ENCODE results near the gene MBTD1. TPM values are rescaled to one million over a fixed set of nuclear protein-coding genes. Genes with fewer than 3 reads are reported as not detected.

MBTD1 gene
- total and polyA plus RNA-seq, 2 experiments from 2014 or later, result 19.1 to 63.9 TPM

DNA sequence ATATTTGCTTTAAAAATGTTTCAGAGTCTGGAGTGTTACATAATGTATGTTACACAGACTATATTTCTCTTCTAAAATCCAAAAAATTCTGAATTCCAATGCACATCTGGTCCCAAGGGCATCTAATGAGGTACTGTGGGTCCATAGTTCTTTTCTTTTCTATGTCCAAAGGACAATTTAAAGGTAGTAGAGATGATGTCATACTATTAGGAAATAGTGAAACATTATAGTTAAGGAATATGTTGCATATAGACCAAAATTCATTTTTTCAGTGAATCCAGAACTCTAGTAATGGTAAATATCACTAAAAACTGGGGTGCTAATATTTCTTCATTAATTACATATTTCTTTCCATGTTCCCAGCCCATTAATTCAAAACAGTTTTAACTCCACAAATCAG lies 70.7 kb downstream of the MBTD1 start:
- H3K27ac ChIP-seq (ENCODE audit: low read depth), result no peak overlapping the region
- no peak overlapping the region for H2AFZ ChIP-seq
- no peak overlapping the region for H3K27ac Mint-ChIP-seq
- peaks cover 50% of the 10 kb centered on the region for H3K36me3 ChIP-seq (ENCODE audit: insufficient read depth)
- no peaks in the 10 kb centered on the region for H3F3A ChIP-seq (replicated peaks; ENCODE audit: low read depth)
- H3K9me3 Mint-ChIP-seq, result no peaks in the 10 kb centered on the region
- H3K4me2 ChIP-seq, result no peak overlapping the region
- no peaks in the 10 kb centered on the region for H3K4me1 ChIP-seq (ENCODE audit: insufficient read depth)
- H3K4me3 Mint-ChIP-seq, result no peak overlapping the region
- no peaks in the 10 kb centered on the region for H3K9me2 ChIP-seq (ENCODE audit: insufficient read depth)
- H3K36me3 Mint-ChIP-seq (ENCODE audit: low read depth), result peaks cover 77% of the 10 kb centered on the region
- ATAC-seq (no peak), DNase-seq (ENCODE audit: low spot score) (no peak)
- no peaks in the 10 kb centered on the region for H3K27me3 ChIP-seq (ENCODE audit: insufficient read depth)
- no peak overlapping the region for H3K4me3 ChIP-seq
- peaks cover 6% of the 10 kb centered on the region; the same call in 1 of the 2 replicates for H4K20me1 ChIP-seq (replicated peaks; ENCODE audit: insufficient read depth)
- no peaks in the 10 kb centered on the region for H3K79me2 ChIP-seq (replicated peaks; ENCODE audit: insufficient read depth)
- TF ChIP-seq ZNF114 (CRISPR knock-in tag; IDR thresholded peaks at IDR 0.05) (no peak), STAT1 (IDR thresholded peaks at IDR 0.05; ENCODE audit: unreplicated experiment) (no peak), EZH2 (IDR thresholded peaks at IDR 0.05; ENCODE audit: low read depth, unreplicated experiment) (no peak), POLR2AphosphoS5 (IDR thresholded peaks at IDR 0.05; ENCODE audit: low read depth) (no peak), JUNB (IDR thresholded peaks at IDR 0.05; ENCODE audit: unreplicated experiment) (no peak), ZNF331 (CRISPR knock-in tag; IDR thresholded peaks at IDR 0.05; ENCODE audit: low read depth) (no peak), CREB1 (CRISPR knock-in tag; IDR thresholded peaks at IDR 0.05; ENCODE audit: low read depth) (no peak), NANOG (IDR thresholded peaks at IDR 0.05; ENCODE audit: borderline replicate concordance) (no peak), EZH2phosphoT487 (IDR thresholded peaks at IDR 0.05; ENCODE audit: unreplicated experiment) (no peak)
- TF ChIP-seq, protein P1, sequence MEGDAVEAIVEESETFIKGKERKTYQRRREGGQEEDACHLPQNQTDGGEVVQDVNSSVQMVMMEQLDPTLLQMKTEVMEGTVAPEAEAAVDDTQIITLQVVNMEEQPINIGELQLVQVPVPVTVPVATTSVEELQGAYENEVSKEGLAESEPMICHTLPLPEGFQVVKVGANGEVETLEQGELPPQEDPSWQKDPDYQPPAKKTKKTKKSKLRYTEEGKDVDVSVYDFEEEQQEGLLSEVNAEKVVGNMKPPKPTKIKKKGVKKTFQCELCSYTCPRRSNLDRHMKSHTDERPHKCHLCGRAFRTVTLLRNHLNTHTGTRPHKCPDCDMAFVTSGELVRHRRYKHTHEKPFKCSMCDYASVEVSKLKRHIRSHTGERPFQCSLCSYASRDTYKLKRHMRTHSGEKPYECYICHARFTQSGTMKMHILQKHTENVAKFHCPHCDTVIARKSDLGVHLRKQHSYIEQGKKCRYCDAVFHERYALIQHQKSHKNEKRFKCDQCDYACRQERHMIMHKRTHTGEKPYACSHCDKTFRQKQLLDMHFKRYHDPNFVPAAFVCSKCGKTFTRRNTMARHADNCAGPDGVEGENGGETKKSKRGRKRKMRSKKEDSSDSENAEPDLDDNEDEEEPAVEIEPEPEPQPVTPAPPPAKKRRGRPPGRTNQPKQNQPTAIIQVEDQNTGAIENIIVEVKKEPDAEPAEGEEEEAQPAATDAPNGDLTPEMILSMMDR (conservative IDR thresholded peaks at IDR 0.05; ENCODE audit: low read depth in 2 of 2), result no peak
- TF ChIP-seq, protein P2, sequence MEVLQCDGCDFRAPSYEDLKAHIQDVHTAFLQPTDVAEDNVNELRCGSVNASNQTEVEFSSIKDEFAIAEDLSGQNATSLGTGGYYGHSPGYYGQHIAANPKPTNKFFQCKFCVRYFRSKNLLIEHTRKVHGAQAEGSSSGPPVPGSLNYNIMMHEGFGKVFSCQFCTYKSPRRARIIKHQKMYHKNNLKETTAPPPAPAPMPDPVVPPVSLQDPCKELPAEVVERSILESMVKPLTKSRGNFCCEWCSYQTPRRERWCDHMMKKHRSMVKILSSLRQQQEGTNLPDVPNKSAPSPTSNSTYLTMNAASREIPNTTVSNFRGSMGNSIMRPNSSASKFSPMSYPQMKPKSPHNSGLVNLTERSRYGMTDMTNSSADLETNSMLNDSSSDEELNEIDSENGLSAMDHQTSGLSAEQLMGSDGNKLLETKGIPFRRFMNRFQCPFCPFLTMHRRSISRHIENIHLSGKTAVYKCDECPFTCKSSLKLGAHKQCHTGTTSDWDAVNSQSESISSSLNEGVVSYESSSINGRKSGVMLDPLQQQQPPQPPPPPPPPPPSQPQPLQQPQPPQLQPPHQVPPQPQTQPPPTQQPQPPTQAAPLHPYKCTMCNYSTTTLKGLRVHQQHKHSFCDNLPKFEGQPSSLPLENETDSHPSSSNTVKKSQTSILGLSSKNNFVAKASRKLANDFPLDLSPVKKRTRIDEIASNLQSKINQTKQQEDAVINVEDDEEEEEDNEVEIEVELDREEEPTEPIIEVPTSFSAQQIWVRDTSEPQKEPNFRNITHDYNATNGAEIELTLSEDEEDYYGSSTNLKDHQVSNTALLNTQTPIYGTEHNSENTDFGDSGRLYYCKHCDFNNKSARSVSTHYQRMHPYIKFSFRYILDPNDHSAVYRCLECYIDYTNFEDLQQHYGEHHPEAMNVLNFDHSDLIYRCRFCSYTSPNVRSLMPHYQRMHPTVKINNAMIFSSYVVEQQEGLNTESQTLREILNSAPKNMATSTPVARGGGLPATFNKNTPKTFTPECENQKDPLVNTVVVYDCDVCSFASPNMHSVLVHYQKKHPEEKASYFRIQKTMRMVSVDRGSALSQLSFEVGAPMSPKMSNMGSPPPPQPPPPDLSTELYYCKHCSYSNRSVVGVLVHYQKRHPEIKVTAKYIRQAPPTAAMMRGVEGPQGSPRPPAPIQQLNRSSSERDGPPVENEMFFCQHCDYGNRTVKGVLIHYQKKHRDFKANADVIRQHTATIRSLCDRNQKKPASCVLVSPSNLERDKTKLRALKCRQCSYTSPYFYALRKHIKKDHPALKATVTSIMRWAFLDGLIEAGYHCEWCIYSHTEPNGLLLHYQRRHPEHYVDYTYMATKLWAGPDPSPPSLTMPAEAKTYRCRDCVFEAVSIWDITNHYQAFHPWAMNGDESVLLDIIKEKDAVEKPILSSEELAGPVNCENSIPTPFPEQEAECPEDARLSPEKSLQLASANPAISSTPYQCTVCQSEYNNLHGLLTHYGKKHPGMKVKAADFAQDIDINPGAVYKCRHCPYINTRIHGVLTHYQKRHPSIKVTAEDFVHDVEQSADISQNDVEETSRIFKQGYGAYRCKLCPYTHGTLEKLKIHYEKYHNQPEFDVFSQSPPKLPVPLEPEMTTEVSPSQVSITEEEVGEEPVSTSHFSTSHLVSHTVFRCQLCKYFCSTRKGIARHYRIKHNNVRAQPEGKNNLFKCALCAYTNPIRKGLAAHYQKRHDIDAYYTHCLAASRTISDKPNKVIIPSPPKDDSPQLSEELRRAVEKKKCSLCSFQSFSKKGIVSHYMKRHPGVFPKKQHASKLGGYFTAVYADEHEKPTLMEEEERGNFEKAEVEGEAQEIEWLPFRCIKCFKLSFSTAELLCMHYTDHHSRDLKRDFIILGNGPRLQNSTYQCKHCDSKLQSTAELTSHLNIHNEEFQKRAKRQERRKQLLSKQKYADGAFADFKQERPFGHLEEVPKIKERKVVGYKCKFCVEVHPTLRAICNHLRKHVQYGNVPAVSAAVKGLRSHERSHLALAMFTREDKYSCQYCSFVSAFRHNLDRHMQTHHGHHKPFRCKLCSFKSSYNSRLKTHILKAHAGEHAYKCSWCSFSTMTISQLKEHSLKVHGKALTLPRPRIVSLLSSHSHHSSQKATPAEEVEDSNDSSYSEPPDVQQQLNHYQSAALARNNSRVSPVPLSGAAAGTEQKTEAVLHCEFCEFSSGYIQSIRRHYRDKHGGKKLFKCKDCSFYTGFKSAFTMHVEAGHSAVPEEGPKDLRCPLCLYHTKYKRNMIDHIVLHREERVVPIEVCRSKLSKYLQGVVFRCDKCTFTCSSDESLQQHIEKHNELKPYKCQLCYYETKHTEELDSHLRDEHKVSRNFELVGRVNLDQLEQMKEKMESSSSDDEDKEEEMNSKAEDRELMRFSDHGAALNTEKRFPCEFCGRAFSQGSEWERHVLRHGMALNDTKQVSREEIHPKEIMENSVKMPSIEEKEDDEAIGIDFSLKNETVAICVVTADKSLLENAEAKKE (CRISPR knock-in tag; IDR thresholded peaks at IDR 0.05), result no peak
- TF ChIP-seq, protein P3, sequence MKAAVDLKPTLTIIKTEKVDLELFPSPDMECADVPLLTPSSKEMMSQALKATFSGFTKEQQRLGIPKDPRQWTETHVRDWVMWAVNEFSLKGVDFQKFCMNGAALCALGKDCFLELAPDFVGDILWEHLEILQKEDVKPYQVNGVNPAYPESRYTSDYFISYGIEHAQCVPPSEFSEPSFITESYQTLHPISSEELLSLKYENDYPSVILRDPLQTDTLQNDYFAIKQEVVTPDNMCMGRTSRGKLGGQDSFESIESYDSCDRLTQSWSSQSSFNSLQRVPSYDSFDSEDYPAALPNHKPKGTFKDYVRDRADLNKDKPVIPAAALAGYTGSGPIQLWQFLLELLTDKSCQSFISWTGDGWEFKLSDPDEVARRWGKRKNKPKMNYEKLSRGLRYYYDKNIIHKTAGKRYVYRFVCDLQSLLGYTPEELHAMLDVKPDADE (IDR thresholded peaks at IDR 0.05), result no peak
- TF ChIP-seq, protein P4, sequence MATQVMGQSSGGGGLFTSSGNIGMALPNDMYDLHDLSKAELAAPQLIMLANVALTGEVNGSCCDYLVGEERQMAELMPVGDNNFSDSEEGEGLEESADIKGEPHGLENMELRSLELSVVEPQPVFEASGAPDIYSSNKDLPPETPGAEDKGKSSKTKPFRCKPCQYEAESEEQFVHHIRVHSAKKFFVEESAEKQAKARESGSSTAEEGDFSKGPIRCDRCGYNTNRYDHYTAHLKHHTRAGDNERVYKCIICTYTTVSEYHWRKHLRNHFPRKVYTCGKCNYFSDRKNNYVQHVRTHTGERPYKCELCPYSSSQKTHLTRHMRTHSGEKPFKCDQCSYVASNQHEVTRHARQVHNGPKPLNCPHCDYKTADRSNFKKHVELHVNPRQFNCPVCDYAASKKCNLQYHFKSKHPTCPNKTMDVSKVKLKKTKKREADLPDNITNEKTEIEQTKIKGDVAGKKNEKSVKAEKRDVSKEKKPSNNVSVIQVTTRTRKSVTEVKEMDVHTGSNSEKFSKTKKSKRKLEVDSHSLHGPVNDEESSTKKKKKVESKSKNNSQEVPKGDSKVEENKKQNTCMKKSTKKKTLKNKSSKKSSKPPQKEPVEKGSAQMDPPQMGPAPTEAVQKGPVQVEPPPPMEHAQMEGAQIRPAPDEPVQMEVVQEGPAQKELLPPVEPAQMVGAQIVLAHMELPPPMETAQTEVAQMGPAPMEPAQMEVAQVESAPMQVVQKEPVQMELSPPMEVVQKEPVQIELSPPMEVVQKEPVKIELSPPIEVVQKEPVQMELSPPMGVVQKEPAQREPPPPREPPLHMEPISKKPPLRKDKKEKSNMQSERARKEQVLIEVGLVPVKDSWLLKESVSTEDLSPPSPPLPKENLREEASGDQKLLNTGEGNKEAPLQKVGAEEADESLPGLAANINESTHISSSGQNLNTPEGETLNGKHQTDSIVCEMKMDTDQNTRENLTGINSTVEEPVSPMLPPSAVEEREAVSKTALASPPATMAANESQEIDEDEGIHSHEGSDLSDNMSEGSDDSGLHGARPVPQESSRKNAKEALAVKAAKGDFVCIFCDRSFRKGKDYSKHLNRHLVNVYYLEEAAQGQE (IDR thresholded peaks at IDR 0.05; ENCODE audit: unreplicated experiment), result no peak
- peaks cover 6% of the 10 kb centered on the region for H3K27me3 Mint-ChIP-seq (ENCODE audit: insufficient read depth, low read depth, poor library complexity)
- no peaks in the 10 kb centered on the region for H3K4me1 Mint-ChIP-seq
